Measurements from ENCODE around the gene MPIG6B.

The MPIG6B gene, protein sequence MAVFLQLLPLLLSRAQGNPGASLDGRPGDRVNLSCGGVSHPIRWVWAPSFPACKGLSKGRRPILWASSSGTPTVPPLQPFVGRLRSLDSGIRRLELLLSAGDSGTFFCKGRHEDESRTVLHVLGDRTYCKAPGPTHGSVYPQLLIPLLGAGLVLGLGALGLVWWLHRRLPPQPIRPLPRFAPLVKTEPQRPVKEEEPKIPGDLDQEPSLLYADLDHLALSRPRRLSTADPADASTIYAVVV

DNA sequence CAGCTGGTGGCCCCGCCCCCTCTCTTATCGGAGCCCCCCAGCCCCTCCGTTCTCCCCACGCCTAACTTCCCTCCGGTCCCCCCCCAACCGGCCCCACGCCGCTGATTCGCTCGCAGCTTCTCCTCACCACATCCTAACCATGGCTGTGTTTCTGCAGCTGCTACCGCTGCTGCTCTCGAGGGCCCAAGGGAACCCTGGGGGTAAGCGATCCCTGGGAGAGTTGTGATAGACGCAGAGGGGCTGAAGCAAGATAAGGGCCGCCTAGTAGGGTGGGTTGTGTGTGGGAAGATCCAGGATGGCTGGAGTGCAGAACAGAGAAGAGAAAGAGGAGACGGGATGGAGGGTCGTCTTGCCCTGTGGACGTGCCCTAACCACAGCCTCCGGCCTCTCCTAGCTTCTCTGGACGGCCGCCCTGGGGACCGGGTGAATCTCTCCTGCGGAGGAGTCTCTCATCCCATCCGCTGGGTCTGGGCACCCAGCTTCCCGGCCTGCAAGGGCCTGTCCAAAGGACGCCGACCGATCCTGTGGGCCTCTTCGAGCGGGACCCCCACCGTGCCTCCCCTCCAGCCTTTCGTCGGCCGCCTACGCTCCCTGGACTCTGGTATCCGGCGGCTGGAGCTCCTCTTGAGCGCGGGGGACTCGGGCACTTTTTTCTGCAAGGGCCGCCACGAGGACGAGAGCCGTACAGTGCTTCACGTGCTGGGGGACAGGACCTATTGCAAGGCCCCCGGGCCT, at the start of gene MPIG6B:
TSS of gene MPIG6B (plus strand) at position 129 of the 735 bp plus-strand sequence. CDS start at position 140, 11 bp downstream.
- peak; percentile 14; the same call in 1 of the 3 replicates for ATAC-seq
- no peak for TF ChIP-seq SNAI2 (CRISPR knock-in tag; IDR thresholded peaks at IDR 0.05)
- TF ChIP-seq, protein P1, sequence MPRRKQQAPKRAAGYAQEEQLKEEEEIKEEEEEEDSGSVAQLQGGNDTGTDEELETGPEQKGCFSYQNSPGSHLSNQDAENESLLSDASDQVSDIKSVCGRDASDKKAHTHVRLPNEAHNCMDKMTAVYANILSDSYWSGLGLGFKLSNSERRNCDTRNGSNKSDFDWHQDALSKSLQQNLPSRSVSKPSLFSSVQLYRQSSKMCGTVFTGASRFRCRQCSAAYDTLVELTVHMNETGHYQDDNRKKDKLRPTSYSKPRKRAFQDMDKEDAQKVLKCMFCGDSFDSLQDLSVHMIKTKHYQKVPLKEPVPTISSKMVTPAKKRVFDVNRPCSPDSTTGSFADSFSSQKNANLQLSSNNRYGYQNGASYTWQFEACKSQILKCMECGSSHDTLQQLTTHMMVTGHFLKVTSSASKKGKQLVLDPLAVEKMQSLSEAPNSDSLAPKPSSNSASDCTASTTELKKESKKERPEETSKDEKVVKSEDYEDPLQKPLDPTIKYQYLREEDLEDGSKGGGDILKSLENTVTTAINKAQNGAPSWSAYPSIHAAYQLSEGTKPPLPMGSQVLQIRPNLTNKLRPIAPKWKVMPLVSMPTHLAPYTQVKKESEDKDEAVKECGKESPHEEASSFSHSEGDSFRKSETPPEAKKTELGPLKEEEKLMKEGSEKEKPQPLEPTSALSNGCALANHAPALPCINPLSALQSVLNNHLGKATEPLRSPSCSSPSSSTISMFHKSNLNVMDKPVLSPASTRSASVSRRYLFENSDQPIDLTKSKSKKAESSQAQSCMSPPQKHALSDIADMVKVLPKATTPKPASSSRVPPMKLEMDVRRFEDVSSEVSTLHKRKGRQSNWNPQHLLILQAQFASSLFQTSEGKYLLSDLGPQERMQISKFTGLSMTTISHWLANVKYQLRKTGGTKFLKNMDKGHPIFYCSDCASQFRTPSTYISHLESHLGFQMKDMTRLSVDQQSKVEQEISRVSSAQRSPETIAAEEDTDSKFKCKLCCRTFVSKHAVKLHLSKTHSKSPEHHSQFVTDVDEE (CRISPR knock-in tag; IDR thresholded peaks at IDR 0.05), result no peak
- TF ChIP-seq PPARA (CRISPR knock-in tag; IDR thresholded peaks at IDR 0.05; ENCODE audit: borderline replicate concordance), result no peak
- TF ChIP-seq, protein P2, sequence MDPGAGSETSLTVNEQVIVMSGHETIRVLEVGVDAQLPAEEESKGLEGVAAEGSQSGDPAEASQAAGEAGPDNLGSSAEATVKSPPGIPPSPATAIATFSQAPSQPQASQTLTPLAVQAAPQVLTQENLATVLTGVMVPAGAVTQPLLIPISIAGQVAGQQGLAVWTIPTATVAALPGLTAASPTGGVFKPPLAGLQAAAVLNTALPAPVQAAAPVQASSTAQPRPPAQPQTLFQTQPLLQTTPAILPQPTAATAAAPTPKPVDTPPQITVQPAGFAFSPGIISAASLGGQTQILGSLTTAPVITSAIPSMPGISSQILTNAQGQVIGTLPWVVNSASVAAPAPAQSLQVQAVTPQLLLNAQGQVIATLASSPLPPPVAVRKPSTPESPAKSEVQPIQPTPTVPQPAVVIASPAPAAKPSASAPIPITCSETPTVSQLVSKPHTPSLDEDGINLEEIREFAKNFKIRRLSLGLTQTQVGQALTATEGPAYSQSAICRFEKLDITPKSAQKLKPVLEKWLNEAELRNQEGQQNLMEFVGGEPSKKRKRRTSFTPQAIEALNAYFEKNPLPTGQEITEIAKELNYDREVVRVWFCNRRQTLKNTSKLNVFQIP (CRISPR knock-in tag; IDR thresholded peaks at IDR 0.05; ENCODE audit: borderline replicate concordance, low read depth), result no peak
- TF ChIP-seq OSR1 (CRISPR knock-in tag; IDR thresholded peaks at IDR 0.05), result no peak
- no peak for TF ChIP-seq CSDC2 (CRISPR knock-in tag; IDR thresholded peaks at IDR 0.05)
- TF ChIP-seq, protein P3, sequence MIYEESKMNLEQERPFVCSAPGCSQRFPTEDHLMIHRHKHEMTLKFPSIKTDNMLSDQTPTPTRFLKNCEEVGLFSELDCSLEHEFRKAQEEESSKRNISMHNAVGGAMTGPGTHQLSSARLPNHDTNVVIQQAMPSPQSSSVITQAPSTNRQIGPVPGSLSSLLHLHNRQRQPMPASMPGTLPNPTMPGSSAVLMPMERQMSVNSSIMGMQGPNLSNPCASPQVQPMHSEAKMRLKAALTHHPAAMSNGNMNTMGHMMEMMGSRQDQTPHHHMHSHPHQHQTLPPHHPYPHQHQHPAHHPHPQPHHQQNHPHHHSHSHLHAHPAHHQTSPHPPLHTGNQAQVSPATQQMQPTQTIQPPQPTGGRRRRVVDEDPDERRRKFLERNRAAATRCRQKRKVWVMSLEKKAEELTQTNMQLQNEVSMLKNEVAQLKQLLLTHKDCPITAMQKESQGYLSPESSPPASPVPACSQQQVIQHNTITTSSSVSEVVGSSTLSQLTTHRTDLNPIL (CRISPR knock-in tag; IDR thresholded peaks at IDR 0.05; ENCODE audit: low read depth), result no peak
- TF ChIP-seq ISL1 (CRISPR knock-in tag; IDR thresholded peaks at IDR 0.05), result no peak
- no peak for TF ChIP-seq ZFP3 (CRISPR knock-in tag; IDR thresholded peaks at IDR 0.05)

DNA sequence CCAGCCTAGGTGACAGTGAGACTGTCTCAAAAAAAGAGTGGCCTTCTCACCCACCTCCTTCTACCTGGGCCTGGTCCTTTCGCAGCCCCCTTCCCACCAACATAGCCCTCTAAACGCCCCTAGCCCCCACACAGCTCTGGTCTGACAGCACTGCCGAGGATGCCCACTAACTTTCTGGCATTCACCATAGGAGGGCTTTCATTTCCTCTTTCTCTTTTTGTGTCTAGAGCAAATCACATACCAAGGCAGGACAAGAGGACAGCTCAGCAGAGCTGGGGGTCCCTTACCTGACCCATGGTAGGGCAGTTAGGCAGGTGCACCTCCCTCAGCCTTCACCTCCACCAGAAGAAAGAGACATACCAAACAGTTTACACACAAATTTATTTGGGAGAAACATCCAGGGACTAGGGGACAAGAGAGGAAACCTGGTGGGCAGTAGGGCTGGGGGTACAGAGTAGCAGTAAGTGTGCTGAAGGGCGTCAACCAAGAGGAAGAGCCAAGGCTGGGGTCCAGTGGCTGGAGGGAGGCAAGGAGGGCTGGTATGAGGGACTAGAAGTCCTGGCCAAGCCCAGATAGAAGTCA, 46.8 kb upstream of the MPIG6B start:
- no peak for TF ChIP-seq SNAI2 (CRISPR knock-in tag; IDR thresholded peaks at IDR 0.05)
- TF ChIP-seq TOX (CRISPR knock-in tag; IDR thresholded peaks at IDR 0.05; ENCODE audit: borderline replicate concordance), result no peak
- TF ChIP-seq BACH2 (CRISPR knock-in tag; IDR thresholded peaks at IDR 0.05; ENCODE audit: borderline replicate concordance), result no peak
- no peak for TF ChIP-seq ISL1 (CRISPR knock-in tag; IDR thresholded peaks at IDR 0.05)
- no peak for TF ChIP-seq ZFP30 (CRISPR knock-in tag; IDR thresholded peaks at IDR 0.05)
- no peak for TF ChIP-seq ZC3H10 (CRISPR knock-in tag; IDR thresholded peaks at IDR 0.05)
- TF ChIP-seq, protein P2 (CRISPR knock-in tag; IDR thresholded peaks at IDR 0.05; ENCODE audit: borderline replicate concordance, low read depth), result no peak
- TF ChIP-seq OSR1 (CRISPR knock-in tag; IDR thresholded peaks at IDR 0.05), result no peak
- no peak for TF ChIP-seq ZNF8 (CRISPR knock-in tag; IDR thresholded peaks at IDR 0.05)
- ATAC-seq, result no peak

DNA sequence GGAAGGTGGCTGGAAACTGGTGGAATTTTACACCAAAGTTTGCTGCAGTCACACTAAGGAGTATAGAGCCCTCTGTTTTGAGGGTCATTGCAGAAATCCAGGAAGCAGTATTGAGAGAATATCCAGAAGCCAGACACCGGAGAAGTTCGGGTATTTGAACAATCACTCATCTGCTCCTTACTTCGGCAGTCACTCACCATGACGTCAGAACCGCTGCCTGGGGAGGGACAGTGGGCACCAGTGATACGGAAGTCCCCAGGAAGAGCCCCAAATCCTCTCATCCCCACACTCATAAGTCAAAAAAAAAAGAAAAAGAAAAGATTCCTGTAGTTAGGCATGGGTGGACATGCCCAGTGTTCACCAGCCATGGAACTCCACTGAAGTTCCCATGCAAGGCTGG, 46.3 kb upstream of the MPIG6B start:
- no peak for ATAC-seq
- TF ChIP-seq SNAI2 (CRISPR knock-in tag; IDR thresholded peaks at IDR 0.05) (no peak), PPARA (CRISPR knock-in tag; IDR thresholded peaks at IDR 0.05; ENCODE audit: borderline replicate concordance) (no peak), ESRRG (CRISPR knock-in tag; IDR thresholded peaks at IDR 0.05) (no peak), ZFP3 (CRISPR knock-in tag; IDR thresholded peaks at IDR 0.05) (no peak), RARB (CRISPR knock-in tag; IDR thresholded peaks at IDR 0.05) (no peak), BACH2 (CRISPR knock-in tag; IDR thresholded peaks at IDR 0.05; ENCODE audit: borderline replicate concordance) (no peak), CSDC2 (CRISPR knock-in tag; IDR thresholded peaks at IDR 0.05) (no peak), ZNF8 (CRISPR knock-in tag; IDR thresholded peaks at IDR 0.05) (no peak), OSR1 (CRISPR knock-in tag; IDR thresholded peaks at IDR 0.05) (no peak)
- TF ChIP-seq, protein P4, sequence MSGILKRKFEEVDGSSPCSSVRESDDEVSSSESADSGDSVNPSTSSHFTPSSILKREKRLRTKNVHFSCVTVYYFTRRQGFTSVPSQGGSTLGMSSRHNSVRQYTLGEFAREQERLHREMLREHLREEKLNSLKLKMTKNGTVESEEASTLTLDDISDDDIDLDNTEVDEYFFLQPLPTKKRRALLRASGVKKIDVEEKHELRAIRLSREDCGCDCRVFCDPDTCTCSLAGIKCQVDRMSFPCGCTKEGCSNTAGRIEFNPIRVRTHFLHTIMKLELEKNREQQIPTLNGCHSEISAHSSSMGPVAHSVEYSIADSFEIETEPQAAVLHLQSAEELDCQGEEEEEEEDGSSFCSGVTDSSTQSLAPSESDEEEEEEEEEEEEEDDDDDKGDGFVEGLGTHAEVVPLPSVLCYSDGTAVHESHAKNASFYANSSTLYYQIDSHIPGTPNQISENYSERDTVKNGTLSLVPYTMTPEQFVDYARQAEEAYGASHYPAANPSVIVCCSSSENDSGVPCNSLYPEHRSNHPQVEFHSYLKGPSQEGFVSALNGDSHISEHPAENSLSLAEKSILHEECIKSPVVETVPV (CRISPR knock-in tag; IDR thresholded peaks at IDR 0.05), result no peak
- TF ChIP-seq, protein P3 (CRISPR knock-in tag; IDR thresholded peaks at IDR 0.05; ENCODE audit: low read depth), result no peak
- TF ChIP-seq, protein P5, sequence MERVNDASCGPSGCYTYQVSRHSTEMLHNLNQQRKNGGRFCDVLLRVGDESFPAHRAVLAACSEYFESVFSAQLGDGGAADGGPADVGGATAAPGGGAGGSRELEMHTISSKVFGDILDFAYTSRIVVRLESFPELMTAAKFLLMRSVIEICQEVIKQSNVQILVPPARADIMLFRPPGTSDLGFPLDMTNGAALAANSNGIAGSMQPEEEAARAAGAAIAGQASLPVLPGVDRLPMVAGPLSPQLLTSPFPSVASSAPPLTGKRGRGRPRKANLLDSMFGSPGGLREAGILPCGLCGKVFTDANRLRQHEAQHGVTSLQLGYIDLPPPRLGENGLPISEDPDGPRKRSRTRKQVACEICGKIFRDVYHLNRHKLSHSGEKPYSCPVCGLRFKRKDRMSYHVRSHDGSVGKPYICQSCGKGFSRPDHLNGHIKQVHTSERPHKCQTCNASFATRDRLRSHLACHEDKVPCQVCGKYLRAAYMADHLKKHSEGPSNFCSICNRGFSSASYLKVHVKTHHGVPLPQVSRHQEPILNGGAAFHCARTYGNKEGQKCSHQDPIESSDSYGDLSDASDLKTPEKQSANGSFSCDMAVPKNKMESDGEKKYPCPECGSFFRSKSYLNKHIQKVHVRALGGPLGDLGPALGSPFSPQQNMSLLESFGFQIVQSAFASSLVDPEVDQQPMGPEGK (CRISPR knock-in tag; IDR thresholded peaks at IDR 0.05; ENCODE audit: borderline replicate concordance), result no peak
